H1 (cell line): ENCODE results near the gene PLA2G2E. TPM values are rescaled to one million over a fixed set of nuclear protein-coding genes. Genes with fewer than 3 reads are reported as not detected.

Experiments used
- CTCF ChIA-PET: fragments of 300-600 bp; sonication (Branson Sonifier 250); formaldehyde crosslinking; loops from one replicate; lab custom pipeline; 2021; ENCODE audit not compliant: partially characterized antibody; lab: Charles Lee
- POLR2A ChIA-PET: fragments of 300-600 bp; sonication (Branson Sonifier 250); formaldehyde crosslinking; loops from one replicate; lab custom pipeline; 2021; ENCODE audit warnings: inconsistent platforms; ENCODE audit not compliant: partially characterized antibody; lab: Charles Lee
- DNase-seq, 2 experiments: peaks; one replicate each; pipeline versions ENCODE4 v3.0.0 to v3.0.0-alpha.2; 2010 to 2022; ENCODE audit warnings: low spot score in 2 of 2, low read depth in 1 of 2, mixed read lengths in 1 of 2
- FAIRE-seq: peaks from 2 replicates; lab custom pipeline; 2011; peaks lifted over from hg19 to GRCh38; lab: Jason Lieb, UNC
- H2AFZ ChIP-seq: 2 replicates; pipeline ENCODE4 v1.8.1; 2012; ENCODE audit warnings: low read length, inconsistent platforms
- H2AK5ac ChIP-seq: 2 replicates; pipeline ENCODE4 v1.6.1; 2013; ENCODE audit warnings: low read depth, low read length
- H2BK120ac ChIP-seq: replicated peaks from 2 replicates; pipeline ENCODE3; 2013; ENCODE audit warnings: low read depth, low read length, inconsistent platforms
- H2BK12ac ChIP-seq: 2 replicates; pipeline ENCODE4 v1.6.1; 2013; ENCODE audit warnings: low read depth, low read length
- H2BK15ac ChIP-seq: 2 replicates; pipeline ENCODE4 v1.6.1; 2013; ENCODE audit warnings: low read length
- H2BK20ac ChIP-seq: 2 replicates; pipeline ENCODE4 v1.6.1; 2013; ENCODE audit warnings: low read length
- H2BK5ac ChIP-seq: 2 replicates; pipeline ENCODE4 v1.6.1; 2013; ENCODE audit warnings: low read depth, low read length
- H3K14ac ChIP-seq: 2 replicates; pipeline ENCODE4 v1.6.1; 2013; ENCODE audit warnings: inconsistent platforms; ENCODE audit not compliant: insufficient read length
- H3K18ac ChIP-seq: 2 replicates; pipeline ENCODE4 v1.6.1; 2013; ENCODE audit warnings: low read length; ENCODE audit errors: extremely low read depth
- H3K23ac ChIP-seq: 2 replicates; pipeline ENCODE4 v1.6.1; 2013; ENCODE audit warnings: inconsistent platforms; ENCODE audit not compliant: insufficient read length
- H3K23me2 ChIP-seq: 2 replicates; pipeline ENCODE4 v1.6.1; 2013; ENCODE audit warnings: low read depth, low read length
- H3K27ac ChIP-seq: 2 replicates; pipeline ENCODE4 v1.6.1; 2011; ENCODE audit warnings: low read depth, low read length, inconsistent platforms
- H3K27me3 ChIP-seq, 4 experiments: replicated peaks in 1 of 4; 1 replicate in 1 of 4; 2 replicates in 3 of 4; pipeline versions ENCODE4 v1.6.1 to v1.8.1; 2011 to 2013; ENCODE audit warnings: low read length in 3 of 4, mild to moderate bottlenecking in 3 of 4, inconsistent platforms in 2 of 4, mixed read lengths in 2 of 4, moderate library complexity in 1 of 4; ENCODE audit not compliant: control insufficient read depth in 3 of 4, insufficient read depth in 3 of 4; ENCODE audit errors: extremely low read depth in 1 of 4
- H3K36me3 ChIP-seq, 4 experiments: 2 replicates each; pipeline versions ENCODE4 v1.6.1 to v1.8.1; 2011 to 2013; ENCODE audit warnings: mild to moderate bottlenecking in 4 of 4, low read length in 3 of 4, moderate library complexity in 2 of 4, control low read depth in 1 of 4, inconsistent platforms in 1 of 4; ENCODE audit not compliant: insufficient read depth in 4 of 4, control insufficient read depth in 2 of 4
- H3K4ac ChIP-seq: replicated peaks from 2 replicates; pipeline ENCODE3; 2013; ENCODE audit warnings: low read length, low read depth, mixed read lengths, inconsistent platforms; ENCODE audit not compliant: insufficient read length
- H3K4me1 ChIP-seq, 4 experiments: replicated peaks in 1 of 4; 1 replicate in 1 of 4; 2 replicates in 3 of 4; pipeline versions ENCODE4 v1.6.1 to v1.8.1; 2011 to 2013; ENCODE audit warnings: low read length in 3 of 4, inconsistent platforms in 2 of 4, mixed read lengths in 1 of 4; ENCODE audit not compliant: insufficient read depth in 4 of 4, control insufficient read depth in 3 of 4
- H3K4me2 ChIP-seq, 2 experiments: 2 replicates each; pipeline versions ENCODE4 v1.6.1 to v1.8.1; 2011 to 2013; ENCODE audit warnings: low read depth in 2 of 2, low read length in 2 of 2, control low read depth in 1 of 2, inconsistent platforms in 1 of 2, mild to moderate bottlenecking in 1 of 2; ENCODE audit not compliant: insufficient read depth in 1 of 2
- H3K4me3 ChIP-seq, 4 experiments: fragments of 200-600, 300-600 bp in 1 of 4; sonication (generic), shearing (Covaris generic), sonication (Bioruptor Twin) in 1 of 4; 2 replicates each; pipeline versions ENCODE4 v1.5.1 to v1.8.1; 2011 to 2016; ENCODE audit warnings: low read length in 4 of 4, low read depth in 3 of 4, control low read depth in 2 of 4, inconsistent platforms in 2 of 4, mild to moderate bottlenecking in 2 of 4, mixed read lengths in 1 of 4, moderate library complexity in 1 of 4; ENCODE audit not compliant: insufficient read depth in 2 of 4; ENCODE audit errors: extremely low read depth in 1 of 4
- H3K56ac ChIP-seq: replicated peaks from 2 replicates; pipeline ENCODE3; 2013; ENCODE audit warnings: low read depth, mild to moderate bottlenecking, mixed read lengths, low read length, inconsistent platforms; ENCODE audit not compliant: insufficient read length
- H3K79me1 ChIP-seq: 2 replicates; pipeline ENCODE4 v1.6.1; 2013; ENCODE audit warnings: low read depth, low read length, control low read depth
- H3K79me2 ChIP-seq, 2 experiments: 2 replicates each; pipeline versions ENCODE4 v1.6.1 to v1.8.1; 2012 to 2013; ENCODE audit warnings: low read length in 2 of 2, mild to moderate bottlenecking in 2 of 2, inconsistent platforms in 1 of 2; ENCODE audit not compliant: insufficient read depth in 2 of 2, control insufficient read depth in 1 of 2
- H3K9ac ChIP-seq, 4 experiments: replicated peaks in 1 of 4; 1 replicate in 1 of 4; 2 replicates in 3 of 4; pipeline versions ENCODE4 v1.6.1 to v1.8.1; 2011 to 2013; ENCODE audit warnings: low read depth in 3 of 4, low read length in 3 of 4, control low read depth in 2 of 4, mild to moderate bottlenecking in 2 of 4, moderate library complexity in 2 of 4, inconsistent platforms in 1 of 4; ENCODE audit errors: extremely low read depth in 1 of 4
- H3K9me3 ChIP-seq, 2 experiments: 2 replicates each; pipeline versions ENCODE4 v1.6.1 to v1.8.1; 2012 to 2013; ENCODE audit warnings: mild to moderate bottlenecking in 2 of 2, moderate library complexity in 2 of 2, control low read depth in 1 of 2, inconsistent platforms in 1 of 2, low read depth in 1 of 2, low read length in 1 of 2, mixed read lengths in 1 of 2; ENCODE audit not compliant: insufficient read depth in 2 of 2
- H4K20me1 ChIP-seq, 2 experiments: replicated peaks in 1 of 2; 2 replicates each; pipeline versions ENCODE3 to v1.8.1; 2011 to 2013; ENCODE audit warnings: inconsistent platforms in 2 of 2, low read length in 2 of 2, mild to moderate bottlenecking in 1 of 2; ENCODE audit not compliant: insufficient read depth in 2 of 2, control insufficient read depth in 1 of 2
- H4K5ac ChIP-seq: 2 replicates; pipeline ENCODE4 v1.6.1; 2013; ENCODE audit warnings: low read length, low read depth, mixed read lengths, inconsistent platforms; ENCODE audit not compliant: insufficient read length
- H4K8ac ChIP-seq: 2 replicates; pipeline ENCODE4 v1.8.0; 2013; ENCODE audit warnings: mild to moderate bottlenecking, moderate library complexity, low read length, inconsistent platforms; ENCODE audit not compliant: insufficient read depth; ENCODE audit errors: extremely low read depth
- H4K91ac ChIP-seq: replicated peaks from 2 replicates; pipeline ENCODE3; 2013; ENCODE audit warnings: low read length, mixed read lengths, inconsistent platforms; ENCODE audit not compliant: insufficient read length
- EZH2 ChIP-seq: fragments of 200-600 bp; sonication (generic); IDR thresholded peaks from 2 replicates; pipeline ENCODE4 v1.7.1; 2012; ENCODE audit warnings: low read depth, mild to moderate bottlenecking, moderate library complexity, low read length, inconsistent platforms; ENCODE audit not compliant: severe bottlenecking
- RBBP5 ChIP-seq: IDR thresholded peaks from 2 replicates; pipeline ENCODE4 v1.7.1; 2012; ENCODE audit warnings: low read depth, mild to moderate bottlenecking, inconsistent platforms, low read length, moderate library complexity, borderline replicate concordance
- SAP30 ChIP-seq: fragments of 300-600 bp; sonication (generic); IDR thresholded peaks from 2 replicates; pipeline ENCODE4 v1.7.1; 2012; ENCODE audit warnings: low read length, moderate library complexity, mild to moderate bottlenecking, inconsistent platforms; ENCODE audit not compliant: insufficient read depth, insufficient replicate concordance
- WGBS, 2 experiments: shearing (Covaris generic) in 1 of 2; methylation state at CpG; one replicate each; pipeline versions ENCODE4 v1.1.6 to v1.1.7; 2013 to 2015; ENCODE audit warnings: low lambda C conversion rate in 2 of 2, mixed read lengths in 2 of 2, inconsistent platforms in 1 of 2, low coverage in 1 of 2, missing lambda C conversion rate in 1 of 2; ENCODE audit not compliant: insufficient replicate concordance in 2 of 2, insufficient coverage in 1 of 2, insufficient read length in 1 of 2; ENCODE audit errors: extremely low coverage in 1 of 2, missing lambda C conversion rate in 1 of 2; 5-methylcytosine and 5-hydroxymethylcytosine counted together
- polyA plus RNA-seq, 7 experiments: library from polyadenylated mRNA; depleted of rRNA in 3 of 7; stranded (reverse) in 5 of 7; unstranded in 2 of 7; fragments of >200 nt in 5 of 7; fragments of 200-250 nt in 2 of 7; gene quantifications; 1 replicate in 5 of 7; 2 replicates in 1 of 7; 4 replicates in 1 of 7; pipeline versions ENCODE4 v1.2.1 to v1.2.3, GENCODE V29; 2011 to 2013; ENCODE audit warnings: missing spikeins in 2 of 7, mixed read lengths in 2 of 7
- total RNA-seq: library from RNA; stranded (reverse); fragmentation: NEBNext Ultra II Directional; extraction: Animal tissue kit (Norgen Biotek cat#: 25700); gene quantifications from 2 replicates; pipeline ENCODE4 v1.2.1, GENCODE V29; 2021

PLA2G2E gene
- total and polyA plus RNA-seq, 2 of the 8 experiments (the other 6 are each of a cell fraction or from before 2014, with no cell fraction given): not detected

GRCh38 chr1:19892129-19892528 lies 31.3 kb downstream of the PLA2G2E start:
- WGBS, 2 experiments: 93% methylated on average over 3 of the region's 3 CpGs; no CpG with 5 or more reads in 1 of the 2 experiments
- Histone ChIP-seq H2BK15ac (no peak overlapping the region), H3K9ac (no peak overlapping the region), H2BK12ac (no peak overlapping the region), H4K8ac (no peak overlapping the region), H3K36me3 (peaks cover 5 to 57% (median 35%) of the 10 kb centered on the region in 4 experiments; a peak in 7 of 8 replicates), H3K9me3 (no peaks in the 10 kb centered on the region), H3K18ac (no peak overlapping the region), H3K27ac (no peak overlapping the region), H2AFZ (no peak overlapping the region), H3K4me1 (peaks cover 0 to 3% (median 0%) of the 10 kb centered on the region in 4 experiments; a peak in 1 of 7 replicates), H3K27me3 (no peaks in the 10 kb centered on the region), H3K4me3 (no peak overlapping the region), H2BK5ac (no peak overlapping the region), H3K4ac (no peak overlapping the region), H3K23ac (no peak overlapping the region), H3K14ac (no peak overlapping the region), H3K79me1 (peaks cover 3% of the 10 kb centered on the region; the same call in 1 of the 2 replicates), H3K56ac (no peak overlapping the region), H2AK5ac (no peak overlapping the region), H4K5ac (no peak overlapping the region), H3K79me2 (peaks cover 0 to 39% of the 10 kb centered on the region in 2 experiments; a peak in 2 of 4 replicates), H2BK20ac (no peak overlapping the region), H4K91ac (no peak overlapping the region), H2BK120ac (no peak overlapping the region), H4K20me1 (peaks cover 2 to 13% of the 10 kb centered on the region in 2 experiments), H3K4me2 (no peak overlapping the region), H3K23me2 (no peaks in the 10 kb centered on the region)
- TF ChIP-seq RBBP5: no peak
- no peak for TF ChIP-seq EZH2
- TF ChIP-seq SAP30: no peak
- FAIRE-seq (no peak), DNase-seq (no peak)
- ChIA-PET POLR2A (no interaction called here), CTCF (no interaction called here)
